ENCODE measurements around the gene MPC1L.

GRCh38 chrX:40663078-40663740 is 40.0 kb downstream of the MPC1L start:
- TF ChIP-seq POLR2A (IDR thresholded peaks at IDR 0.05), result no peak
- no peak for TF ChIP-seq CTCF (IDR thresholded peaks at IDR 0.05)

Measured in lower leg skin (tissue), 3 donors.